Measurements from ENCODE around the gene ZNF469.

Gene ZNF469

GRCh38 chr16:88392616-88393015 lies 9.9 kb downstream of the ZNF469 start:
- DNase-seq (ENCODE audit: low read depth), result no peak

GRCh38 chr16:88393034-88393433 lies 10.3 kb downstream of the ZNF469 start:
- DNase-seq (ENCODE audit: low read depth), result no peak

GRCh38 chr16:88393571-88393970 lies 10.8 kb downstream of the ZNF469 start:
- DNase-seq (ENCODE audit: low read depth), result no peak

DNA sequence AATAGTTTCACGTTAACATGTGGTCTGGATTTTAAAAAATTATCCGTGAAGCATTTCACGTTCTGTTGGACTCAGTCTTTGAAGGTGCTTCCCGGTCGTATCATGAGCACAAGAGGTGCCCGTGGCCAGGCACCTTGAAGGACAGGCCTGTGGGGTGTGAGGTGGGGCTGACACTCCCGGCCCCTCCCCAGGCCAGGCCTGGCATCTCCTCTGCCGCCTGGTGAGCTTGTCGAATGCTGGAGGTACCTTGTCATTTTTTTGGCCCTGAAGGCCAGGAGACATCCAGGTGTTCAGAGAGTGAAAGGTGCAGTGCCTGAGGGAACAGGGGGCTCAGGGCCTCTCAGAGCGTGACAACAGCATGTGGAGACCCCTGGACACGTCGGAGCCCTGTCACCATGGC lies 11.7 kb downstream of the ZNF469 start:
- no peak for DNase-seq (ENCODE audit: low read depth)

DNA sequence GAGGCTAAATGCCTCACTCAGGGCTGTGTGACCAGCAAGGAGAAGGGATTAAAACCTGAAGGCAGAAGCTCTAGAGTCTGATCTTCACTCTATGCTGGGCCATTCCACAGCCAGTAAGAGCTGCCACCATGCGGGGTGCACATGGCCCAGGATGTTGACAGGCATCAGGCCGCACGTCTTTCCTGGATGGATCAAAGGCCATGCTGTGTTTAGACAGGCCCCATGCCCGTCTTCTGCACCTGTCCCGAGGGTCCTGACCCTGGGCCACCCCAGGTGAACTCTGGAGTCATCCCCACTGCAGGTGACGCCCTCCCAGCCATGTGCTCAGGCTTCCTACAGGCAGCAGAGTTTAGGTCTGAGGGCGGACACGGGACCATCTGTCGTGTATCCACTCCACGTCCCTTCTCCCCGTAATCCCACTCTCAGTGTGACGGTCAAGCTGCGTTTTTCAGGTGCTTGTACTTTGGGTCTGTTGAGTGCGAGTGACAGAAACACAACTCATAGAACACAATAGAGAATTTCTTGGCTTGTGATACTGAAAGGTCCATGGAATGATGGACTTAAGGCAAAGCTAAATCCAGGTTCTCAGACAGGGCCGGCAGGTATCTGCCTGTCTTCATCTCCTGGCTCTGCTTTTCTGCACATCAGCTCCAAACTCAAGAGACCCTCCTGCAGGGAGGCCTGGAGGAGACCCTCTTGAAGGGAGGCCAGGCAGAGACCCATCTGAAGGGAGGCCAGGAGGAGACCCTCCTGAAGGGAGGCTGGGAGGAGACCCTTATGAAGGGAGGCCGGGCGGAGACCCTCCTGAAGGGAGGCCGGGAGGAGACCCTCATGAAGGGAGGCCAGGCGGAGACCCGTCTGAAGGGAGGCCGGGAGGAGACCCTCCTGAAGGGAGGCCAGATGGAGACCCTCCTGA lies 13.2 kb downstream of the ZNF469 start:
- DNase-seq (ENCODE audit: low read depth), result no peak

- no peak for DNase-seq (ENCODE audit: low read depth)
These were observed 15.6 kb downstream of the ZNF469 start for GRCh38 chr16:88398170-88398873.

- DNase-seq (ENCODE audit: low read depth), result no peak
These were observed 16.1 kb downstream of the ZNF469 start for GRCh38 chr16:88398874-88399178.

GRCh38 chr16:88400186-88400585 lies 17.4 kb downstream of the ZNF469 start:
- DNase-seq (ENCODE audit: low read depth), result no peak

GRCh38 chr16:88401604-88402246 lies 19.0 kb downstream of the ZNF469 start:
- DNase-seq (ENCODE audit: low read depth), result no peak

DNA sequence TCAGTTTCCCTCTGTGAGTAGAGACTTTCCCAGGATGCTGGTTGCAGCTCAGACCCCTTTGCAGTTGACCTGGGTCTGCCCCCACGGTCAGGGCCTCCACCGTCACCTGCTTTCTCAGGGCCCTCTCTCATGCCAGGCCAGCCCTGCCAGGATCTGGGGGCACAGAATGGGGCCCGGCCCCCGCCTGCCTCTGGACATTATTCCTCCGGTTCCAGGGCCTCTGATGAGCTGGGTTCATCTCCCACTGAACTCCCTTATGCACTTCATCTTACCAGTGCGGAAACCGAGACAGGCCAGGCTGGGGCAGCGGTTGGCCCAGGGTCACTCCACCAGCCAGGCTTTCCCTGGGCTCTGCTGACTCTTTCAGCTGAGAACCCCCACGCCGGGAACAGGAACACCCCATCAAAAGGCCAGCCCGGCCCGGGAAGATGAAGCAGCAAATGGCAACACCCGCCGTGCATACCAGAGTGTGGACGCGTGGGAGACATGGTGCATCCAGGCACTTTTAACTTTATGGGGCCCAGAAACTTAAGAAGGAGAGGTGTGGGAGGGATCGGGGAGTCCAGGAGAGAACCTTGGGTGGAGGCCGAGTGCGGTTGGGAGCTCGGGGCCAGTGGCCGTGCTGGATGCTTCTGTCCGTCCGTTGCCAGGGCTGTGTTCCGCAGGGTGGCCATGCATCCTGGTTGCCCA lies 19.9 kb downstream of the ZNF469 start:
- no peak for DNase-seq (ENCODE audit: low read depth)

GRCh38 chr16:88403794-88404581 lies 21.2 kb downstream of the ZNF469 start:
- DNase-seq (ENCODE audit: low read depth), result no peak

DNA sequence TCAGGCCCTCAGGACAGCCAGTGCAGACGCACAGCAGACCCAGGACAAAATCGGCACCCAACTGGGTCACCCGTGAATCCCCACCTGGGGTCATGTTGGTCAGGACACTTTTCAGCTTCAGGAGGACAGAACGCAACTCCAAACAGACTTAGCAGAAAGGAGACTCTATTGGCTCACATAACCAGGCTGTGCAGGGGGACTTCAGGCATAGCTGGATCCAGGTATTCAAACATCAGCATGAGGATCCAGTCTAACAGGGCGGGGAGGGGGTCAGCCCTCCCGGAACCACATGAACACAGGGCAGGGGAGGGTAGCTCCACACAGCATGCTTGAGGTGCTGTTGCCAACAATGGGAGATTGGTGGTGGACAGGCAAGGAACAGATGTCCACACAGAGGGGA lies 22.0 kb downstream of the ZNF469 start:
- DNase-seq (ENCODE audit: low read depth), result no peak

DNA sequence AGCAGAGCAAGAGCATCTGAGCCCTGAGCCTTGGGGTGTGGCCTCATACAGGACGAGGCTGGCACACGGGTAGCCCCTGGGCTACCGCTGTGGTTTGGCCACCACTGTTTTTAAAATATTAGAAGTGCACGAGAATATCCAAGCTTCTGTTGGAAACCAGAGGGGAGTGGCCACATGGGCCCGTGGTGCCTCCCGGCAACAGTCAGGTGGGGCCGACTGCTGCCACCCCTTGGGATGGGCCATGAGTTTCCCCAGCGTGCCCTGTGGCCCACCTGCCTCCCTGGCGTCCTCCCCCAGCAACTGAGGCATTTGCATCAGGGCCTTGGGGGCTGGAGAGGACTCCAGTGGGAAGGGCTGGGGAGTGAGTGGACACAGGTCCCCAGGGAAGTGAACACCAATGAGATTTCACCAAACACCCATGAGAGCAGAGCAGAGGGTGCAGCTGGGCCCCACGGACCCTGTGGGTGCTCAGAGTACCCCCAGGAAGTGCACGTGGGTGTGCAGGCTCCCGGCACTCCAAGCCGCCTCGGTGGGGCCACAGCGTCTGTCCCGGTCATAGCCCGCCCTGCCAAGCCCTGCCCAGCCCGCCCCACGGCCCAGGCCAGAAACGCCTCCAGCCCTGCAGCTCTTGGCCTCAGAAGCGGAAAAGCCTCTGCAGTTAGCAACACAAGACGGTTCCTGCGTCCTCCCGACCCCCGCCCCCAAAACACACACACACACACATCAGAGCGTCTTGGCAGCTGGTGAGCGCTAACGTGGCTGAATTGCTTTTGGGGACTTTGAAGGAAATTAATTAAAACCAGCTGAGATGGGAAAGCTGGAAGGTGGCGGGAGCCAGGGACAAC lies 22.7 kb downstream of the ZNF469 start:
- no peak for DNase-seq (ENCODE audit: low read depth)

DNA sequence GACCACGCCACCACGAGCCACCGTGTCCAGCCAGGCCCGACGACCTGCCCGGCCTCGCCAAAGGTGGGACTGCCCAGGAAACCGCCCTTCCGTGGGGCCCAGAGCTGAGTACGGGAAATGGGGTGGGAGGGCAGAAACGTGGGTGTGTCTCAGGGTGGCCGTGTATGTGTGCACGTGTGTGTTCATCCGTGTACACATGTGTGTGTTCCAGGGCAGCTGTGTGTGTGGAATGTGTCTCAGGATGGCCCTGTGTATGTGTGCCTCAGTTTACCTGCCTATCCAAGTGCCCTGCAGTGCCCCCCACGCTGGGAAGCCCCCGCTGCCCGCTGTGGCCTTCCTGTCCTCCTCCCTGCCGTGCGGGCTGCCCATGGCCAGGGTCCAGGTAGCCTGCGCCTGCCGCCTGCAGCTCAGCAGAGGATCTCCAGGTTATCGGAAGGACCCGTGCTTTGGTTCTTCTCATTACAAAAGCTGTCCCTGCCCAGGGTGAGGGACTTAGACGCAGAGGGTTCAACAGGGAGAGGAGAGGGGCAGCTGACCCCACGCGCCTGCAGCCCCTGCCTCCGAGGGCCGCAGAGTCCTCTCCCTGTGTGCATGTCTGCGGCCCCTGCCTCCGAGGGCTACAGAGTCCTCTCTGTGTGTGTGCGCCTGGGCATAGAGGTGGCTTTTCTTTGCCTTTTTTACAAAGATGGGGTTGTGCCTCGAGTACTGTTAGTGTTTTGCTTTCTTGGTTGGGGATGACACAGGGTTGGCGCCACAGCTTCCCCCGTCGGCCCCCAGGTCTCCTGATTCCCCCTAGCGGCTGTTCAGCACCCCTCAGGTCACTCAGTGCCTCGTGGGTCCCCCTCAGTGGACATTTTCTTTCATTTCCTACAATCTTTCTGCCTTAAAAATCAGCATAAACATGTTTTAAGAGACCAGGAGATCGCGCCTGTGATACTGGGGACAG lies 23.6 kb downstream of the ZNF469 start:
- DNase-seq (ENCODE audit: low read depth), result no peak

GRCh38 chr16:88407042-88407420 lies 24.3 kb downstream of the ZNF469 start:
- DNase-seq (ENCODE audit: low read depth), result no peak

DNA sequence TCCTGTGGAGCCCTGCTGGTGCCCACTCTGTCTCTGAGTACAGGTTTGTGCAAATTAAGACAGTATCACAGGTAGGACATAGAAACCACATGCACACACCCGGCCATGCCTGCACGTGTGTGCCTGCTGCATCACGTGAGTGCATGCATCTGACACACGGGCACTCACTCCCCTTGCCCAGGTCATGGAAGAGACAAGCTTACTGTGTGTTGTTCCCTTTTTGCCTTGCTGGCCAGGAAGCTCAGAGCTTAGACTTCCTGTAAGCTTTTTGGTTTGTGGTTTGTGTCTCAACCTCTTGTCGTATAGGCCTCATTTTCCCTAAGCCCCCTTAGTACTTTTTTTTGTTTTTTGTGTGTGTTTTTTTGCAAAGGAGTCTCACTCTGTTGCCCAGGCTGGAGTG lies 25.0 kb downstream of the ZNF469 start:
- no peak for DNase-seq (ENCODE audit: low read depth)

DNA sequence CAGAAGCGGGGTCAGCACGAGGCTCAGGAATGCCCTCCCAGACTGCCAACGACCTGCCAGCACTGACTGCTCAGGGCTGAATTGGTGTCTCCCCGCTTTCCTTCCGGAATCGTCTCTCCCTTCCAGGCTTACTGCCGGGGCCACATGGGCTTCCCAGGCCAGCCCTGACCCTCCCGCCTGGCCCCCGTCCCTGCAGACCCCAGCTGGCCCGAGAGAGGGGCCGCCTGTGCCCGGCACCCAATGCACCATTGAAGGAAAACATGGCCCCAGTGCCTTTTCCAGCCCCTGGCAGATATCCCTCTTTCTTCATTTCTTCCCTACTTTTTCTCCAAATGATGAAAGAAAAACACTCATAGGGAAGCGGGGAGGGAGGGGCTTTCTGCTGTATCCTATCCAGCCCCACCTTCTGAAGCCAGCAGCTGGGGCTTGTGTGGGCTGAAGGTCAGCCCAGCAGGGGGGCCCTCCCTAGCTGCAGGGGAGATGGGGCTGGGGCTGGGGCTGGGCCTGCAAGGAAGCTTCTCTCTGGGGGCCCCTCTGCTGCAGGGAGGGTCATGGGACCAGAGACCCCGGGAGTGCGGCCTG lies 25.9 kb downstream of the ZNF469 start:
- DNase-seq (ENCODE audit: low read depth), result no peak

DNA sequence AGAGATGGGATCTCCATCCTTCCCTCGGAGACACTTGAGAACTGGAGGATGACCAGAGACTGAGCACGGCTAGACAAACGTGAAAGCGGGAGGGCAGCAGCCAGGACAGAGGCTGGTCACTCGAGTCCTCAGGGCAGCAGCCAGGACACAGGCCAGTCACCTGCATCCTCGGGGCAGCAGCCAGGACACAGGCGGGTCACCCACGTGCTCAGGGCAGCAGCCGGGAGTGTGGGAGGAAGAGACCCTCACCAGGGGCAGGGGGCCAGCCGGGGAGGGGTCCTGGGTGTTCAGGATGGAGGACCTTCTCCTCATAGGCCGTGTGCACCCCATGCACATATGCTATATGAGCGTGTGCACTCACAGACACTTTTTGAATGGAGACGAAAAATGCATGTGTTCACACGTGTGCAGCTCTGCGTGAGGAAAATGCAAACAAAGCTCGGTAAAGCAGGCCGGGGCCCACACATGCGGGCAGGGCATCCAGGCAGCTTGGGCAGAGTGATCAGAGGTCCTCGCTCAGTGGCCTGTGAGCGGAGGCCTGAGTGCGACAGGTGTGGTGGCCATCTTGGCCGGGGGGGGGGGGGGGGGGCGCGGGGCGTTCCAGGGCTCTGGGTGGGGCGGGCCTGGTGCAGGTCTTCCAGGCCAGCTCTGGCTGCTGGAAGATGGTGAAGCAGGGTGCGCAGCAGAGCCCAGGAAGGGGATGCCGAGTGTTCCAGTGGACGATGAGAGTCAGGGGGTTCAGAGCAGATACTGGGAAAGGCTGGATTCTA lies 26.7 kb downstream of the ZNF469 start:
- no peak for DNase-seq (ENCODE audit: low read depth)

All from non-pigmented ciliary epithelial cell (primary cell).